Esophagus muscularis mucosa (tissue), 4 donors: ENCODE measurements around the gene DYNC1I1.

Experiments
- EP300 ChIP-seq: sonication (generic); formaldehyde crosslinking; IDR thresholded peaks from one replicate; pipeline ENCODE4 v1.6.1; 2017; ENCODE audit warnings: antibody characterized with exemption
- POLR2A ChIP-seq: fragments of 450-650 bp; IDR thresholded peaks from one replicate; pipeline ENCODE4 v1.6.1; 2017; ENCODE audit warnings: antibody characterized with exemption, moderate library complexity, mild to moderate bottlenecking, low read depth
- POLR2AphosphoS5 ChIP-seq, 2 donors: sonication (generic); formaldehyde crosslinking; IDR thresholded peaks; one replicate each; pipeline ENCODE4 v1.6.1; 2017; ENCODE audit warnings: antibody characterized with exemption in 2 of 2
- TF ChIP-seq, protein P1 (sequence below), 3 experiments: fragments of 200-600 bp in 2 of 3; fragments of 450-650 bp in 1 of 3; sonication (generic) in 2 of 3; IDR thresholded peaks; one replicate each; pipeline ENCODE4 v1.5.1; 2017 to 2019; ENCODE audit warnings: antibody characterized with exemption in 3 of 3, mild to moderate bottlenecking in 2 of 3, moderate library complexity in 1 of 3

DNA sequence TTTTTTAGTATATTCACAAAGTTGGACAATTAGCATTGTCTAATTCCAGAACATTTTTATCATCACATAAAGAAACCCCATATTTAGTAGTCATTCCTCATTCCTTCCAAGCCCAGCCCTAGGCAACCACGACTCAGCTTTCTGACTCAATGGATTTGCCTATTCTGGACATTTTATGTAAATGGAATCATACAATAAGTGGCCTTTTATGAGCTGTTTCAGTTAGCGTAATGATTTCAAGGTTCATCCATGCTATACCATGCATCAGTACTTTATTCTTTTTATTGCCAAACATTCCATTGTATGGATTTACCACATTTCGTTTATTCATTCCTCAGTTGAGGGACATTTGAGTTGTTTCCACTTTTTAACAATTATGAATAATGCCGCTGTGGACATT is 249.2 kb downstream of the DYNC1I1 start:
- no peak for TF ChIP-seq POLR2AphosphoS5 (IDR thresholded peaks at IDR 0.05)
- TF ChIP-seq, protein P1, sequence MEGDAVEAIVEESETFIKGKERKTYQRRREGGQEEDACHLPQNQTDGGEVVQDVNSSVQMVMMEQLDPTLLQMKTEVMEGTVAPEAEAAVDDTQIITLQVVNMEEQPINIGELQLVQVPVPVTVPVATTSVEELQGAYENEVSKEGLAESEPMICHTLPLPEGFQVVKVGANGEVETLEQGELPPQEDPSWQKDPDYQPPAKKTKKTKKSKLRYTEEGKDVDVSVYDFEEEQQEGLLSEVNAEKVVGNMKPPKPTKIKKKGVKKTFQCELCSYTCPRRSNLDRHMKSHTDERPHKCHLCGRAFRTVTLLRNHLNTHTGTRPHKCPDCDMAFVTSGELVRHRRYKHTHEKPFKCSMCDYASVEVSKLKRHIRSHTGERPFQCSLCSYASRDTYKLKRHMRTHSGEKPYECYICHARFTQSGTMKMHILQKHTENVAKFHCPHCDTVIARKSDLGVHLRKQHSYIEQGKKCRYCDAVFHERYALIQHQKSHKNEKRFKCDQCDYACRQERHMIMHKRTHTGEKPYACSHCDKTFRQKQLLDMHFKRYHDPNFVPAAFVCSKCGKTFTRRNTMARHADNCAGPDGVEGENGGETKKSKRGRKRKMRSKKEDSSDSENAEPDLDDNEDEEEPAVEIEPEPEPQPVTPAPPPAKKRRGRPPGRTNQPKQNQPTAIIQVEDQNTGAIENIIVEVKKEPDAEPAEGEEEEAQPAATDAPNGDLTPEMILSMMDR (IDR thresholded peaks at IDR 0.05): no peak
- no peak for TF ChIP-seq POLR2A
- no peak for TF ChIP-seq EP300
